Ishikawa (cell line): ENCODE data around the gene NDC80.

Experiments
- CEBPB ChIP-seq: IDR thresholded peaks from 2 replicates; pipeline ENCODE4 v1.6.1; 2012
- CREB1 ChIP-seq: IDR thresholded peaks from 2 replicates; pipeline ENCODE4 v1.6.1; 2012; ENCODE audit warnings: low read depth
- EGR1 ChIP-seq: IDR thresholded peaks from 2 replicates; pipeline ENCODE4 v1.6.1; 2012
- EP300 ChIP-seq: IDR thresholded peaks from 2 replicates; pipeline ENCODE4 v1.6.1; 2012; ENCODE audit warnings: borderline replicate concordance
- FOXM1 ChIP-seq: IDR thresholded peaks from 2 replicates; pipeline ENCODE4 v1.6.1; 2012; ENCODE audit warnings: low read depth, borderline replicate concordance
- MAX ChIP-seq: IDR thresholded peaks from 2 replicates; pipeline ENCODE4 v1.6.1; 2012
- NFIC ChIP-seq: IDR thresholded peaks from 2 replicates; pipeline ENCODE4 v1.6.1; 2012
- RAD21 ChIP-seq: IDR thresholded peaks from 2 replicates; pipeline ENCODE4 v1.6.1; 2012; ENCODE audit warnings: low read depth
- REST ChIP-seq: IDR thresholded peaks from 2 replicates; pipeline ENCODE4 v1.6.1; 2012; ENCODE audit warnings: low read depth, mild to moderate bottlenecking
- TAF1 ChIP-seq: IDR thresholded peaks from 2 replicates; pipeline ENCODE4 v1.6.1; 2012; ENCODE audit warnings: low read depth, mild to moderate bottlenecking
- TCF12 ChIP-seq: IDR thresholded peaks from 2 replicates; pipeline ENCODE4 v1.6.1; 2012; ENCODE audit warnings: low read depth
- TEAD4 ChIP-seq: IDR thresholded peaks from 2 replicates; pipeline ENCODE4 v1.6.1; 2012
- USF1 ChIP-seq: IDR thresholded peaks from 2 replicates; pipeline ENCODE4 v1.6.1; 2012
- YY1 ChIP-seq: IDR thresholded peaks from 2 replicates; pipeline ENCODE4 v1.6.1; 2012; ENCODE audit warnings: low read depth
- ZBTB7A ChIP-seq: IDR thresholded peaks from 2 replicates; pipeline ENCODE4 v1.6.1; 2012; ENCODE audit warnings: low read depth

The NDC80 gene

GRCh38 chr18:2572892-2573291, 1.5 kb downstream of the NDC80 start:
- TF ChIP-seq REST (no peak), USF1 (no peak), FOXM1 (no peak), CEBPB (no peak), YY1 (no peak), RAD21 (no peak), NFIC (no peak), TCF12 (no peak), TEAD4 (no peak), CREB1 (no peak), EGR1 (no peak), TAF1 (no peak), MAX (no peak), EP300 (no peak), ZBTB7A (no peak)

GRCh38 chr18:2573408-2573807, 2.1 kb downstream of the NDC80 start:
- TF ChIP-seq NFIC (no peak), ZBTB7A (no peak), CEBPB (no peak), CREB1 (no peak), TEAD4 (no peak), TCF12 (no peak)

GRCh38 chr18:2587788-2588187, 16.4 kb downstream of the NDC80 start:
- no peak for TF ChIP-seq YY1
- no peak for TF ChIP-seq EGR1
- TF ChIP-seq CEBPB: no peak
- TF ChIP-seq MAX: no peak
- TF ChIP-seq REST: no peak
- no peak for TF ChIP-seq EP300
- no peak for TF ChIP-seq CREB1
- no peak for TF ChIP-seq TAF1
- TF ChIP-seq TCF12: no peak
- TF ChIP-seq NFIC: no peak
- TF ChIP-seq USF1: no peak
- TF ChIP-seq TEAD4: no peak
- TF ChIP-seq ZBTB7A: no peak
- TF ChIP-seq FOXM1: no peak
- TF ChIP-seq RAD21: no peak

DNA sequence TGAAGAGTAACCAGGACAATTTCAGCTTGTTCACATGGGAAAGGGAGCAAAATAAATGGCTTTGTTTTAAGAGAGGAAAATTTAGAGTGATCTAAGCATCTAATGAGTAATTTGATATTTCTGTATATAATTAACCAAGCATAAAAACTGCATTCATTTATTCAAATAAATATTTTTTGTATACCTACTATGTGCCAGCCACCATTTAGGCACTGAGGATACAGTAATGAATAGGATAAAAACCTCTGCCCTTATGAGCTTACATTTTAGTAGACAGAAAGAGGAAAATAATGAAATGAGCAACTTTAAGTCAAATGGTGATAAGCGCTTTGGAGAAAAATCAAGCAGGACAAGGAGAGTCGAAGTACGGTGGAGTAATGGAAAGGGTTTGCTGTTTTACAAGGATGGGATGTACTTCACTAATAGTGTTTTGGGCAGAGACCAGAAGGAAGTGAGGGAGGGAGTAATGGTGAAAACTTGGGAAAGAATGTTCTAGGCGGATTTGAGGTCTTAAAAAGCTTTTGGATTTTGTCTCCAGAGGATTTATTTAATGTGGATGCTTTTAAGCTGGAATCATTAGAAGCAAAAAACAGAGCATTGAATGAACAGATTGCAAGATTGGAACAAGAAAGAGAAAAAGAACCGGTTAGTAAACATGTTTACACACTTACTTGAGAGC, 17.4 kb downstream of the NDC80 start:
- TF ChIP-seq TEAD4 (no peak), CEBPB (no peak), NFIC (no peak), USF1 (no peak), ZBTB7A (no peak), EP300 (no peak), CREB1 (no peak), TAF1 (no peak), EGR1 (no peak), FOXM1 (no peak), REST (no peak), MAX (no peak), RAD21 (no peak), TCF12 (no peak), YY1 (no peak)
